Measurements from ENCODE around the gene PCSK5. TPM values are rescaled to one million over a fixed set of nuclear protein-coding genes. Genes with fewer than 3 reads are reported as not detected.

PCSK5 gene
- total RNA-seq, 1 donor from 2014 or later = 8.9 TPM

- peaks cover 14% of the 10 kb centered on the region for H3K4me1 Mint-ChIP-seq (ENCODE audit: low read depth)
- no peaks in the 10 kb centered on the region for H3K9me3 Mint-ChIP-seq (ENCODE audit: low read depth)
- no peak for DNase-seq (ENCODE audit: low spot score)
- peaks cover 3% of the 10 kb centered on the region for H3K36me3 Mint-ChIP-seq (ENCODE audit: low read depth)
- no peak for TF ChIP-seq CTCF (IDR thresholded peaks at IDR 0.05)
- H3K4me3 Mint-ChIP-seq (ENCODE audit: unreplicated experiment) = no peak overlapping the region
- no peaks in the 10 kb centered on the region for H3K27me3 Mint-ChIP-seq (ENCODE audit: low read depth)
- no peak overlapping the region for H3K27ac Mint-ChIP-seq (ENCODE audit: unreplicated experiment)
Observed at GRCh38 chr9:75938946-75939345, 48.5 kb downstream of the PCSK5 start.

GRCh38 chr9:75939536-75940111 lies 49.2 kb downstream of the PCSK5 start:
- no peak for TF ChIP-seq CTCF (IDR thresholded peaks at IDR 0.05)
- peaks cover 14% of the 10 kb centered on the region for H3K4me1 Mint-ChIP-seq (ENCODE audit: low read depth)
- H3K9me3 Mint-ChIP-seq (ENCODE audit: low read depth) = no peaks in the 10 kb centered on the region
- DNase-seq (ENCODE audit: low spot score) = no peak
- H3K27ac Mint-ChIP-seq (ENCODE audit: unreplicated experiment) = no peak overlapping the region
- H3K36me3 Mint-ChIP-seq (ENCODE audit: low read depth) = peaks cover 3% of the 10 kb centered on the region
- H3K27me3 Mint-ChIP-seq (ENCODE audit: low read depth) = no peaks in the 10 kb centered on the region
- no peak overlapping the region for H3K4me3 Mint-ChIP-seq (ENCODE audit: unreplicated experiment)

- no peak for DNase-seq (ENCODE audit: low spot score)
- H3K4me1 Mint-ChIP-seq (ENCODE audit: low read depth) = peaks cover 14% of the 10 kb centered on the region
- H3K27me3 Mint-ChIP-seq (ENCODE audit: low read depth) = no peaks in the 10 kb centered on the region
- TF ChIP-seq CTCF (IDR thresholded peaks at IDR 0.05) = no peak
- no peak overlapping the region for H3K27ac Mint-ChIP-seq (ENCODE audit: unreplicated experiment)
- H3K4me3 Mint-ChIP-seq (ENCODE audit: unreplicated experiment) = no peak overlapping the region
- H3K9me3 Mint-ChIP-seq (ENCODE audit: low read depth) = no peaks in the 10 kb centered on the region
- H3K36me3 Mint-ChIP-seq (ENCODE audit: low read depth) = peaks cover 3% of the 10 kb centered on the region
Observed at GRCh38 chr9:75941066-75941465, 50.6 kb downstream of the PCSK5 start.

- no peak for DNase-seq (ENCODE audit: low spot score)
- Mint-ChIP-seq H3K27ac (ENCODE audit: unreplicated experiment) (no peak overlapping the region), H3K4me1 (ENCODE audit: low read depth) (peaks cover 14% of the 10 kb centered on the region), H3K4me3 (ENCODE audit: unreplicated experiment) (no peak overlapping the region), H3K27me3 (ENCODE audit: low read depth) (no peaks in the 10 kb centered on the region), H3K36me3 (ENCODE audit: low read depth) (no peaks in the 10 kb centered on the region), H3K9me3 (ENCODE audit: low read depth) (no peaks in the 10 kb centered on the region)
- TF ChIP-seq CTCF (IDR thresholded peaks at IDR 0.05) = no peak
Observed at GRCh38 chr9:75941577-75942311, 51.3 kb downstream of the PCSK5 start.

GRCh38 chr9:75946766-75947165 lies 56.3 kb downstream of the PCSK5 start:
- Mint-ChIP-seq H3K27ac (ENCODE audit: unreplicated experiment) (no peak overlapping the region), H3K27me3 (ENCODE audit: low read depth) (no peaks in the 10 kb centered on the region), H3K4me1 (ENCODE audit: low read depth) (peaks cover 3% of the 10 kb centered on the region), H3K9me3 (ENCODE audit: low read depth) (peaks cover 2% of the 10 kb centered on the region), H3K36me3 (ENCODE audit: low read depth) (peaks cover 4% of the 10 kb centered on the region), H3K4me3 (ENCODE audit: unreplicated experiment) (no peak overlapping the region)
- TF ChIP-seq CTCF (IDR thresholded peaks at IDR 0.05) = no peak
- no peak for DNase-seq (ENCODE audit: low spot score)
